HG03442 (cell line): ENCODE measurements around the gene ZBTB46.
A peak's percentile ranks its signal among the peaks of the same experiment; 100 is the strongest.
"Not testable (repeated sequence)": the region's sequence is repeated elsewhere in the genome, so short reads cannot be mapped to it uniquely, and the experiment has no call there.

Source experiments
- ATAC-seq: cut with Tn5 transposase; IDR thresholded peaks from one replicate; pipeline ENCODE4 v1.9.1; 2021; ENCODE audit warnings: mild to moderate bottlenecking, moderate library complexity; ENCODE audit not compliant: unreplicated experiment

The ZBTB46 gene

GRCh38 chr20:63830841-63831588, at the start of gene ZBTB46:
ZBTB46 (minus strand) TSS chr20:63831264; CDS start chr20:63790757, 40,507 bp downstream.
- peak; percentile 59 for ATAC-seq

- ATAC-seq: no peak
Measured at GRCh38 chr20:63878899-63879663, 48.0 kb upstream of the ZBTB46 start.

GRCh38 chr20:63877755-63878470, 46.8 kb upstream of the ZBTB46 start:
- ATAC-seq: no peak

- ATAC-seq: no peak
Measured at GRCh38 chr20:63876489-63877036, 45.5 kb upstream of the ZBTB46 start.

- ATAC-seq: not testable (repeated sequence)
Measured at GRCh38 chr20:63874241-63874640, 43.2 kb upstream of the ZBTB46 start.

GRCh38 chr20:63873477-63873971, 42.5 kb upstream of the ZBTB46 start:
- no peak for ATAC-seq

- ATAC-seq: no peak
Measured at GRCh38 chr20:63868264-63868663, 37.2 kb upstream of the ZBTB46 start.

GRCh38 chr20:63867042-63867441, 36.0 kb upstream of the ZBTB46 start:
- not testable (repeated sequence) for ATAC-seq

GRCh38 chr20:63864978-63865640, 34.0 kb upstream of the ZBTB46 start, which contains the start of gene TPD52L2:
TPD52L2 (plus strand) TSS chr20:63865270; CDS start chr20:63865366, 96 bp downstream.
- ATAC-seq: peak; percentile 64

- ATAC-seq: no peak
Measured at GRCh38 chr20:63864545-63864977, 33.5 kb upstream of the ZBTB46 start.

- ATAC-seq: peak; percentile 51
Measured at GRCh38 chr20:63863798-63864544, 32.9 kb upstream of the ZBTB46 start.

- no peak for ATAC-seq
Measured at GRCh38 chr20:63863021-63863797, 32.1 kb upstream of the ZBTB46 start.

- no peak for ATAC-seq
Measured at GRCh38 chr20:63861981-63862901, 31.2 kb upstream of the ZBTB46 start.

GRCh38 chr20:63861365-63861934, 30.4 kb upstream of the ZBTB46 start, which contains the start of gene ABHD16B:
ABHD16B (plus strand) TSS chr20:63861498; CDS start chr20:63861541, 43 bp downstream.
- ATAC-seq: no peak

GRCh38 chr20:63860325-63861051, 29.4 kb upstream of the ZBTB46 start:
- no peak for ATAC-seq

GRCh38 chr20:63859166-63859699, 28.2 kb upstream of the ZBTB46 start:
- ATAC-seq: no peak
